Activated CD4-positive, alpha-beta T cell treated with anti-CD3 and anti-CD28 coated beads for 36 hours (primary cell): ENCODE results near the gene EGR1. TPM values are rescaled to one million over a fixed set of nuclear protein-coding genes. Genes with fewer than 3 reads are reported as not detected.

ENCODE experiments used
- ATAC-seq: fragments of 200-7000 bp; cut with Tn5 transposase; one replicate; pipeline ENCODE4 v1.10.0; 2021; ENCODE audit warnings: mild to moderate bottlenecking, moderate library complexity
- CTCF ChIA-PET: fragments of 350-600 bp; sonication (Branson Sonifier 250); formaldehyde crosslinking; loops from one replicate; lab custom pipeline; 2021; ENCODE audit warnings: antibody characterized with exemption; lab: Charles Lee
- POLR2A ChIA-PET: fragments of 350-600 bp; sonication (Branson Sonifier 250); formaldehyde crosslinking; loops from one replicate; lab custom pipeline; 2021; ENCODE audit warnings: antibody characterized with exemption, inconsistent platforms; lab: Charles Lee
- DNase-seq: peaks from one replicate; pipeline ENCODE4 v3.0.0-alpha.2; 2020
- H3K27ac Mint-ChIP-seq: one replicate; pipeline ENCODE4 v1.8.0; 2021; ENCODE audit warnings: mixed read lengths
- H3K27me3 Mint-ChIP-seq: one replicate; pipeline ENCODE4 v1.8.0; 2021; ENCODE audit warnings: mixed read lengths
- H3K36me3 Mint-ChIP-seq: one replicate; pipeline ENCODE4 v1.8.0; 2021; ENCODE audit warnings: low read depth, mixed read lengths
- H3K4me1 Mint-ChIP-seq: one replicate; pipeline ENCODE4 v1.8.0; 2021; ENCODE audit warnings: mixed read lengths
- H3K4me3 Mint-ChIP-seq: one replicate; pipeline ENCODE4 v1.8.0; 2021; ENCODE audit warnings: mild to moderate bottlenecking, moderate library complexity, mixed read lengths
- H3K9me3 Mint-ChIP-seq: one replicate; pipeline ENCODE4 v1.8.0; 2021; ENCODE audit warnings: low read depth, mixed read lengths
- intact Hi-C, 2 experiments: fragments of 100-400 bp; cut with DNase I in 1 of 2; cut with micrococcal nuclease in 1 of 2; formaldehyde crosslinking; loops; one replicate each; pipeline versions ENCODE4 v1.14.2 to v1.15.1; 2022 to 2024; cut with DNase I, micrococcal nuclease
- total RNA-seq, 2 experiments: library from RNA; stranded (reverse); gene quantifications; one replicate each; pipeline ENCODE4 v1.2.3, GENCODE V29; 2021

EGR1 gene
- 10 to 100 TPM; 45.3 to 48.8 TPM for total RNA-seq

- Mint-ChIP-seq H3K36me3 (peaks cover 29% of the 10 kb centered on the region), H3K9me3 (no peaks in the 10 kb centered on the region), H3K4me1 (peaks cover 43% of the 10 kb centered on the region), H3K27ac (peak within 1 kb of the TSS; percentile 93), H3K27me3 (no peaks in the 10 kb centered on the region), H3K4me3 (peak within 1 kb of the TSS; percentile 77)
- peak; percentile 96 for DNase-seq
- ChIA-PET CTCF (interaction anchor here (0.5 to 3.0 kb wide), 20 partner anchors 10 to 287 kb away, joined by 3 to 12 read pairs (median 4); partner anchors contain the start of genes BRD8, KIF20A and REEP2), POLR2A (interaction anchor here (0.6 to 2.8 kb wide), 14 partner anchors 16 to 134 kb away, joined by 3 to 22 read pairs (median 5); partner anchors contain the start of genes CDC25C, ETF1, FAM53C and HSPA9)
- intact Hi-C loops, result loop anchor here (1.0 to 10.0 kb wide), 5 partner anchors 27 to 1099 kb away; partner anchors contain the start of genes FAM13B (in 1 of the 2), SIL1 (in 1 of the 2) and UBE2D2 (in 1 of the 2)
- peak; percentile 60 for ATAC-seq
These were observed at the start of gene EGR1 for GRCh38 chr5:138465261-138466124. EGR1 (plus strand) TSS chr5:138465479; CDS start chr5:138465762, 283 bp downstream.

GRCh38 chr5:138418444-138418843, 46.8 kb upstream of the EGR1 start:
- ChIA-PET CTCF (no interaction called here), POLR2A (no interaction called here)
- Mint-ChIP-seq H3K4me1 (no peaks in the 10 kb centered on the region), H3K36me3 (peaks cover 49% of the 10 kb centered on the region), H3K27me3 (no peaks in the 10 kb centered on the region), H3K9me3 (no peaks in the 10 kb centered on the region), H3K27ac (no peak overlapping the region), H3K4me3 (no peak overlapping the region)
- ATAC-seq (no peak), DNase-seq (no peak)
- intact Hi-C loops, result no loop called here

GRCh38 chr5:138425079-138425478, 40.2 kb upstream of the EGR1 start:
- peaks cover 55% of the 10 kb centered on the region for H3K36me3 Mint-ChIP-seq
- POLR2A ChIA-PET, result no interaction called here
- H3K27ac Mint-ChIP-seq, result peak overlapping the region; percentile 2

GRCh38 chr5:138435943-138436342, 29.3 kb upstream of the EGR1 start:
- H3K4me1 Mint-ChIP-seq, result peaks cover 15% of the 10 kb centered on the region
- POLR2A ChIA-PET, result no interaction called here
- no peak overlapping the region for H3K27ac Mint-ChIP-seq
- no peak overlapping the region for H3K4me3 Mint-ChIP-seq
- no peaks in the 10 kb centered on the region for H3K27me3 Mint-ChIP-seq
- intact Hi-C loops, result no loop called here
- no peaks in the 10 kb centered on the region for H3K9me3 Mint-ChIP-seq
- DNase-seq (no peak), ATAC-seq (no peak)
- H3K36me3 Mint-ChIP-seq, result peaks cover 16% of the 10 kb centered on the region
- CTCF ChIA-PET, result interaction anchor here (0.8 to 3.2 kb wide), 2 partner anchors 13 to 419 kb away, joined by 3 to 12 read pairs; no protein-coding TSS in a partner anchor

More at GRCh38 chr5:138425079-138425478, 40.2 kb upstream of the EGR1 start:
- no peak for DNase-seq
- ATAC-seq, result no peak
- H3K27me3 Mint-ChIP-seq, result no peaks in the 10 kb centered on the region
- H3K4me3 Mint-ChIP-seq, result no peak overlapping the region
- intact Hi-C loops, result no loop called here
- CTCF ChIA-PET, result interaction anchor here (0.6 to 1.3 kb wide), 5 partner anchors 13 to 1533 kb away, joined by 3 to 5 read pairs (median 4); partner anchors contain the start of gene HSPA9
- H3K9me3 Mint-ChIP-seq, result no peaks in the 10 kb centered on the region
- H3K4me1 Mint-ChIP-seq, result no peaks in the 10 kb centered on the region

- ATAC-seq, result no peak
- intact Hi-C loops, result loop anchor here in 1 of 2 experiments (2.0 kb wide), 2 partner anchors 55 to 225 kb away; partner anchors contain the start of gene CDC23
- Mint-ChIP-seq H3K27ac (no peak overlapping the region), H3K4me3 (peak overlapping the region; percentile 62), H3K27me3 (no peaks in the 10 kb centered on the region), H3K9me3 (no peaks in the 10 kb centered on the region), H3K4me1 (peaks cover 15% of the 10 kb centered on the region), H3K36me3 (peaks cover 7% of the 10 kb centered on the region)
- ChIA-PET POLR2A (interaction anchor here (1.0 kb wide), 1 partner anchor 27 kb away, joined by 3 read pairs; the partner anchor contains the start of gene EGR1), CTCF (interaction anchor here (0.8 to 1.9 kb wide), 6 partner anchors 13 to 202 kb away, joined by 3 to 9 read pairs (median 4); partner anchors contain the start of genes EGR1 and KDM3B)
- DNase-seq, result no peak
These were observed 27.1 kb upstream of the EGR1 start for GRCh38 chr5:138438003-138438723.

- ATAC-seq (peak; percentile 88), DNase-seq (peak; percentile 86)
- peaks cover 15% of the 10 kb centered on the region for H3K4me1 Mint-ChIP-seq
- H3K9me3 Mint-ChIP-seq, result no peaks in the 10 kb centered on the region
- no peaks in the 10 kb centered on the region for H3K27me3 Mint-ChIP-seq
- peaks cover 4% of the 10 kb centered on the region for H3K36me3 Mint-ChIP-seq
- H3K4me3 Mint-ChIP-seq, result peak within 1 kb of the TSS; percentile 67
- CTCF ChIA-PET, result interaction anchor here (0.7 to 1.9 kb wide), 10 partner anchors 11 to 386 kb away, joined by 3 to 9 read pairs (median 4); partner anchors contain the start of genes EGR1 and KDM3B
- H3K27ac Mint-ChIP-seq, result no peak within 1 kb of the TSS
- intact Hi-C loops, result loop anchor here in 1 of 2 experiments (1.0 to 2.0 kb wide), 3 partner anchors 25 to 226 kb away; partner anchors contain the start of gene CDC23
- POLR2A ChIA-PET, result interaction anchor here (1.0 kb wide), 1 partner anchor 26 kb away, joined by 3 read pairs; the partner anchor contains the start of gene EGR1
These were observed 26.4 kb upstream of the EGR1 start, which contains the start of gene REEP2 for GRCh38 chr5:138438724-138439476. REEP2 (plus strand) TSS chr5:138439057; CDS start chr5:138439209, 152 bp downstream.

GRCh38 chr5:138439477-138440158, 25.7 kb upstream of the EGR1 start:
- CTCF ChIA-PET, result interaction anchor here (0.6 to 1.0 kb wide), 6 partner anchors 10 to 385 kb away, joined by 3 to 4 read pairs (median 4); no protein-coding TSS in a partner anchor
- Mint-ChIP-seq H3K4me3 (peak overlapping the region; percentile 67), H3K9me3 (no peaks in the 10 kb centered on the region), H3K27me3 (no peaks in the 10 kb centered on the region), H3K27ac (no peak overlapping the region), H3K36me3 (peaks cover 4% of the 10 kb centered on the region), H3K4me1 (peaks cover 15% of the 10 kb centered on the region)
- POLR2A ChIA-PET, result interaction anchor here (1.0 kb wide), 1 partner anchor 25 kb away, joined by 3 read pairs; the partner anchor contains the start of gene EGR1
- DNase-seq (no peak), ATAC-seq (peak; percentile 13)
- intact Hi-C loops, result loop anchor here in 1 of 2 experiments (1.0 to 2.0 kb wide), 3 partner anchors 25 to 227 kb away; partner anchors contain the start of gene CDC23

GRCh38 chr5:138440159-138441073, 24.9 kb upstream of the EGR1 start:
- H3K4me1 Mint-ChIP-seq, result peaks cover 15% of the 10 kb centered on the region
- no peaks in the 10 kb centered on the region for H3K9me3 Mint-ChIP-seq
- no peak overlapping the region for H3K27ac Mint-ChIP-seq
- CTCF ChIA-PET, result interaction anchor here (0.6 to 1.0 kb wide), 3 partner anchors 10 to 359 kb away, joined by 3 to 4 read pairs (median 3); no protein-coding TSS in a partner anchor
- DNase-seq (no peak), ATAC-seq (no peak)
- intact Hi-C loops, result no loop called here
- H3K36me3 Mint-ChIP-seq, result peaks cover 4% of the 10 kb centered on the region
- POLR2A ChIA-PET, result no interaction called here
- no peaks in the 10 kb centered on the region for H3K27me3 Mint-ChIP-seq
- H3K4me3 Mint-ChIP-seq, result peak overlapping the region; percentile 67

- Mint-ChIP-seq H3K4me1 (peaks cover 15% of the 10 kb centered on the region), H3K36me3 (no peaks in the 10 kb centered on the region), H3K9me3 (no peaks in the 10 kb centered on the region), H3K27me3 (no peaks in the 10 kb centered on the region), H3K4me3 (no peak overlapping the region), H3K27ac (no peak overlapping the region)
- CTCF ChIA-PET, result no interaction called here
- intact Hi-C loops, result no loop called here
- DNase-seq (no peak), ATAC-seq (no peak)
- POLR2A ChIA-PET, result no interaction called here
These were observed 24.1 kb upstream of the EGR1 start for GRCh38 chr5:138441221-138441620.
